Peyer's patch (tissue), 4 donors: ENCODE results near the gene RPL32.

Experiments
- POLR2A ChIP-seq, 2 donors: fragments of 450-650 bp; IDR thresholded peaks; one replicate each; pipeline ENCODE4 v1.5.1; 2017; ENCODE audit warnings: antibody characterized with exemption in 2 of 2, mild to moderate bottlenecking in 2 of 2, moderate library complexity in 2 of 2
- TF ChIP-seq, protein P1 (sequence below), 6 experiments: fragments of 450-650 bp in 4 of 6; fragments of 200-600 bp in 2 of 6; sonication (generic) in 1 of 6; IDR thresholded peaks; one replicate each; pipeline ENCODE4 v1.5.1; 2017 to 2019; ENCODE audit warnings: antibody characterized with exemption in 6 of 6, mild to moderate bottlenecking in 3 of 6, moderate library complexity in 1 of 6

DNA sequence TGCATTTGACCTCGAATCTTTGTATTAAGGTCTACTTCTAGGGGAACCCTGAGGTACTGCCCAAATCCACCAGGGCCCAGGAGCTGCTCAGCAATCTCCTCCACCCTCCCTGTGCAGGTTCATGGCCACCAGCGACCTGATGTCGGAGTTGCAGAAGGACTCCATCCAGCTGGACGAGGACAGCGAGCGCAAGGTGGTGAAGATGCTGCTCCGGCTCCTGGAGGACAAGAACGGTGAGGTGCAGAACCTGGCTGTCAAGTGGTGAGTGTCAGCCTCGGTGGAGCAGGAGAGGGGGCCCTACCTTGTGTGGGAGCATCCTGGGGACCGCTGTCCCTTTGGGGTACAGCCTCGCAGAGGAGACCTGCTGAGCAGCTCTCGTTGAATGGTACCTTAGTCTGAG lies 38.0 kb downstream of the RPL32 start:
- TF ChIP-seq POLR2A (IDR thresholded peaks at IDR 0.05), result no peak
- TF ChIP-seq, protein P1, sequence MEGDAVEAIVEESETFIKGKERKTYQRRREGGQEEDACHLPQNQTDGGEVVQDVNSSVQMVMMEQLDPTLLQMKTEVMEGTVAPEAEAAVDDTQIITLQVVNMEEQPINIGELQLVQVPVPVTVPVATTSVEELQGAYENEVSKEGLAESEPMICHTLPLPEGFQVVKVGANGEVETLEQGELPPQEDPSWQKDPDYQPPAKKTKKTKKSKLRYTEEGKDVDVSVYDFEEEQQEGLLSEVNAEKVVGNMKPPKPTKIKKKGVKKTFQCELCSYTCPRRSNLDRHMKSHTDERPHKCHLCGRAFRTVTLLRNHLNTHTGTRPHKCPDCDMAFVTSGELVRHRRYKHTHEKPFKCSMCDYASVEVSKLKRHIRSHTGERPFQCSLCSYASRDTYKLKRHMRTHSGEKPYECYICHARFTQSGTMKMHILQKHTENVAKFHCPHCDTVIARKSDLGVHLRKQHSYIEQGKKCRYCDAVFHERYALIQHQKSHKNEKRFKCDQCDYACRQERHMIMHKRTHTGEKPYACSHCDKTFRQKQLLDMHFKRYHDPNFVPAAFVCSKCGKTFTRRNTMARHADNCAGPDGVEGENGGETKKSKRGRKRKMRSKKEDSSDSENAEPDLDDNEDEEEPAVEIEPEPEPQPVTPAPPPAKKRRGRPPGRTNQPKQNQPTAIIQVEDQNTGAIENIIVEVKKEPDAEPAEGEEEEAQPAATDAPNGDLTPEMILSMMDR (IDR thresholded peaks at IDR 0.05), result no peak
